K562 (cell line): ENCODE measurements around the gene RASL11A. TPM values are rescaled to one million over a fixed set of nuclear protein-coding genes. Genes with fewer than 3 reads are reported as not detected.
A peak's percentile ranks its signal among the peaks of the same experiment; 100 is the strongest.

Experiments
- CTBP1 ChIP-seq: fragments of 450-650 bp; IDR thresholded peaks from 2 replicates; pipeline ENCODE4 v1.6.1; 2016; ENCODE audit warnings: borderline replicate concordance
- HINFP ChIP-seq: fragments of 450-650 bp; conservative IDR thresholded peaks from 2 replicates; pipeline ENCODE4 v1.6.1; 2016; ENCODE audit warnings: missing genetic modification characterization, low read depth, mild to moderate bottlenecking, control low read depth, missing compliant biosample characterization
- HNRNPL ChIP-seq: fragments of 200-400 bp; formaldehyde crosslinking; IDR thresholded peaks from 2 replicates; pipeline ENCODE4 v1.6.1; 2017; ENCODE audit warnings: low read depth, mild to moderate bottlenecking, low read length
- ILK ChIP-seq: fragments of 450-650 bp; IDR thresholded peaks from 2 replicates; pipeline ENCODE4 v1.6.1; 2016; ENCODE audit warnings: missing genetic modification characterization, low read depth, mild to moderate bottlenecking, missing compliant biosample characterization, moderate library complexity, borderline replicate concordance
- MAFK ChIP-seq: IDR thresholded peaks from 2 replicates; pipeline ENCODE4 v1.6.1; 2011; ENCODE audit warnings: low read length, improper control_type of control experiment
- MCM2 ChIP-seq: fragments of 450-650 bp; IDR thresholded peaks from 2 replicates; pipeline ENCODE4 v1.6.1; 2017; ENCODE audit warnings: low read depth, mild to moderate bottlenecking
- NKRF ChIP-seq: fragments of 450-650 bp; IDR thresholded peaks from 2 replicates; pipeline ENCODE4 v1.6.1; 2016; ENCODE audit warnings: borderline replicate concordance
- POLR2G ChIP-seq: fragments of 200-400 bp; formaldehyde crosslinking; IDR thresholded peaks from 2 replicates; pipeline ENCODE4 v1.6.1; 2017; ENCODE audit warnings: low read depth, mild to moderate bottlenecking, antibody characterized with exemption, low read length, moderate library complexity
- RB1 ChIP-seq: fragments of 450-650 bp; IDR thresholded peaks from 2 replicates; pipeline ENCODE4 v1.6.1; 2017; ENCODE audit warnings: low read depth, mild to moderate bottlenecking
- RBFOX2 ChIP-seq: fragments of 200-400 bp; formaldehyde crosslinking; IDR thresholded peaks from 2 replicates; pipeline ENCODE4 v1.6.1; 2017; ENCODE audit warnings: low read depth, mild to moderate bottlenecking, low read length, moderate library complexity
- SMAD2 ChIP-seq: fragments of 150-350 bp; IDR thresholded peaks from 2 replicates; pipeline ENCODE4 v1.6.1; 2014; ENCODE audit warnings: low read depth, mild to moderate bottlenecking, low read length
- SREBF1 ChIP-seq: fragments of 150-350 bp; IDR thresholded peaks from 2 replicates; pipeline ENCODE4 v1.6.1; 2014; ENCODE audit warnings: antibody characterized with exemption, low read depth, low read length, borderline replicate concordance
- ZFX ChIP-seq: sonication (generic); formaldehyde crosslinking; IDR thresholded peaks from 2 replicates; pipeline ENCODE4 v1.8.0; 2022; ENCODE audit warnings: mild to moderate bottlenecking, missing genetic modification reagents, moderate library complexity
- ZNF12 ChIP-seq: sonication (generic); formaldehyde crosslinking; IDR thresholded peaks from 2 replicates; pipeline ENCODE4 v1.4.0; 2020; ENCODE audit warnings: mild to moderate bottlenecking, missing genetic modification reagents
- ZNF511 ChIP-seq: sonication (generic); formaldehyde crosslinking; IDR thresholded peaks from 2 replicates; pipeline ENCODE4 v1.8.0; 2022; ENCODE audit warnings: mild to moderate bottlenecking, missing genetic modification reagents
- ZNF609 ChIP-seq: sonication (generic); formaldehyde crosslinking; IDR thresholded peaks from 2 replicates; pipeline ENCODE4 v1.8.1; 2023; ENCODE audit warnings: missing genetic modification reagents, mild to moderate bottlenecking, borderline replicate concordance
- ZNF76 ChIP-seq: fragments of 250-450 bp; sonication (Bioruptor Pico); IDR thresholded peaks from 2 replicates; pipeline ENCODE4 v1.4.0; 2020; ENCODE audit warnings: mild to moderate bottlenecking, moderate library complexity, borderline replicate concordance
- ZNF766 ChIP-seq: fragments of 200-800 bp; sonication (Bioruptor generic); conservative IDR thresholded peaks from 2 replicates; pipeline ENCODE4 v1.6.1; 2016; ENCODE audit warnings: missing genetic modification characterization, missing compliant biosample characterization
- polyA plus RNA-seq, 8 experiments: library from polyadenylated mRNA; depleted of rRNA in 4 of 8; stranded (reverse) in 5 of 8; unstranded in 3 of 8; fragments of >200 nt; fragmentation: Nextera tagmentation in 2 of 8; fragmentation: Illumina TruSeq in 1 of 8; extraction: Ambion mirVana in 2 of 8; extraction: Trizol in 1 of 8; gene quantifications; 2 replicates each; pipeline versions ENCODE4 v1.2.1 to v1.2.3, GENCODE V29; 2011 to 2014; ENCODE audit warnings: inconsistent platforms in 1 of 8, missing spikeins in 1 of 8
- total RNA-seq, 7 experiments: library from RNA; depleted of rRNA in 6 of 7; stranded (reverse); fragments of >200 nt in 6 of 7; fragmentation: Illumina TruSeq in 2 of 7; extraction: Trizol in 2 of 7; gene quantifications; 2 replicates each; pipeline versions ENCODE4 v1.2.1 to v1.2.3, GENCODE V29; 2011 to 2021; ENCODE audit warnings: low replicate concordance in 1 of 7

The RASL11A gene
- total and polyA plus RNA-seq, 9 of the 15 experiments (the other 6 are each of a cell fraction or from before 2014, with no cell fraction given) = 0.11 to 2.2 (median 1.5) TPM; not detected in 1

GRCh38 chr13:27270594-27271520 is at the start of gene RASL11A (continued):
- TF ChIP-seq SREBF1 (no peak), ZNF766 (CRISPR knock-in tag) (no peak), RB1 (peak; percentile 79), ILK (tag) (no peak), ZNF76 (CRISPR knock-in tag) (no peak), ZNF511 (CRISPR knock-in tag) (no peak), RBFOX2 (peak; percentile 62), ZFX (peak; percentile 57), HINFP (tag) (no peak), HNRNPL (no peak), ZNF609 (CRISPR knock-in tag) (no peak), SMAD2 (no peak), POLR2G (peak; percentile 75), MCM2 (no peak), CTBP1 (peak; percentile 78), NKRF (peak; percentile 47; the same call in 1 of the 2 replicates), MAFK (no peak), ZNF12 (CRISPR knock-in tag) (peak; percentile 22; the same call in 1 of the 2 replicates)
